Neural cell (in vitro differentiated cells): ENCODE results near the gene WDR37. TPM values are rescaled to one million over a fixed set of nuclear protein-coding genes. Genes with fewer than 3 reads are reported as not detected.

Experiments used
- H2AFZ ChIP-seq: fragments of 200-600, 300-800 bp; sonication (generic), shearing (Covaris generic); 2 replicates; pipeline ENCODE4 v1.6.0; 2014; ENCODE audit warnings: low read depth, mild to moderate bottlenecking, antibody characterized with exemption, low read length, moderate library complexity
- H3F3A ChIP-seq: fragments of 200-600 bp; shearing (Covaris generic); 2 replicates; pipeline ENCODE4 v1.6.1; 2016; ENCODE audit warnings: mild to moderate bottlenecking, moderate library complexity, mixed read lengths, antibody characterized with exemption, low read length; ENCODE audit not compliant: insufficient read depth, poor library complexity, severe bottlenecking
- H3K27ac ChIP-seq: fragments of 200-600, 300-800 bp; sonication (generic), shearing (Covaris generic); 2 replicates; pipeline ENCODE4 v1.5.1; 2014; ENCODE audit warnings: mild to moderate bottlenecking, low read length, moderate library complexity
- H3K27me3 ChIP-seq: fragments of 300-800, 200-600 bp; sonication (generic), shearing (Covaris generic); 2 replicates; pipeline ENCODE4 v1.6.0; 2014; ENCODE audit warnings: mild to moderate bottlenecking, low read depth, low read length, moderate library complexity; ENCODE audit not compliant: insufficient read depth
- H3K36me3 ChIP-seq: fragments of 300-800, 200-600 bp; sonication (generic), shearing (Covaris generic); 2 replicates; pipeline ENCODE4 v1.5.1; 2014; ENCODE audit warnings: mild to moderate bottlenecking, antibody characterized with exemption, low read length, moderate library complexity; ENCODE audit not compliant: insufficient read depth
- H3K4me2 ChIP-seq: fragments of 300-800, 200-600 bp; sonication (generic), shearing (Covaris generic); 2 replicates; pipeline ENCODE4 v1.6.0; 2014; ENCODE audit warnings: mild to moderate bottlenecking, low read length
- H3K4me3 ChIP-seq: fragments of 300-800, 200-600 bp; sonication (generic), shearing (Covaris generic); 2 replicates; pipeline ENCODE4 v1.5.1; 2014; ENCODE audit warnings: mild to moderate bottlenecking, low read length, moderate library complexity
- H3K79me2 ChIP-seq: fragments of 200-600 bp; shearing (Covaris generic); replicated peaks from 2 replicates; pipeline ENCODE4 v1.6.0; 2014; ENCODE audit warnings: mild to moderate bottlenecking, low read length, moderate library complexity; ENCODE audit not compliant: insufficient read depth
- H3K9ac ChIP-seq: fragments of 300-800, 200-600 bp; sonication (generic), shearing (Covaris generic); 2 replicates; pipeline ENCODE4 v1.6.1; 2016; ENCODE audit warnings: mild to moderate bottlenecking, low read length, mixed read lengths
- H3K9me2 ChIP-seq: fragments of 200-600 bp; shearing (Covaris generic); 2 replicates; pipeline ENCODE4 v1.6.1; 2016; ENCODE audit warnings: mild to moderate bottlenecking, low read length, mixed read lengths; ENCODE audit not compliant: insufficient read depth
- H3K9me3 ChIP-seq: fragments of 200-600, 300-800 bp; sonication (generic), shearing (Covaris generic); 2 replicates; pipeline ENCODE4 v1.6.1; 2016; ENCODE audit warnings: mild to moderate bottlenecking, mixed run types, low read length, moderate library complexity, mixed read lengths
- H4K20me1 ChIP-seq: fragments of 200-600 bp; shearing (Covaris generic); 2 replicates; pipeline ENCODE4 v1.6.1; 2016; ENCODE audit warnings: mild to moderate bottlenecking, mixed run types; ENCODE audit not compliant: insufficient read depth
- CTCF ChIP-seq: fragments of 450-650 bp; IDR thresholded peaks from 2 replicates; pipeline ENCODE4 v1.5.1; 2014; ENCODE audit warnings: antibody characterized with exemption, mild to moderate bottlenecking, moderate library complexity; ENCODE audit not compliant: poor library complexity, severe bottlenecking
- EP300 ChIP-seq: fragments of 450-650 bp; conservative IDR thresholded peaks from 2 replicates; pipeline ENCODE4 v1.6.1; 2014; ENCODE audit warnings: antibody characterized with exemption, mild to moderate bottlenecking, moderate library complexity; ENCODE audit not compliant: poor library complexity, severe bottlenecking
- EZH2 ChIP-seq: fragments of 200-600, 300-800 bp; shearing (Covaris generic), sonication (generic); IDR thresholded peaks from 2 replicates; pipeline ENCODE4 v1.6.1; 2014; ENCODE audit warnings: antibody characterized with exemption, low read length, borderline replicate concordance, mild to moderate bottlenecking; ENCODE audit not compliant: insufficient read depth, poor library complexity, severe bottlenecking
- MXI1 ChIP-seq: fragments of 450-650 bp; conservative IDR thresholded peaks from 2 replicates; pipeline ENCODE4 v1.6.1; 2014; ENCODE audit warnings: antibody characterized with exemption, mild to moderate bottlenecking; ENCODE audit not compliant: poor library complexity, severe bottlenecking
- POLR2AphosphoS5 ChIP-seq: IDR thresholded peaks from 2 replicates; pipeline ENCODE4 v1.6.1; 2012
- RAD21 ChIP-seq: fragments of 450-650 bp; conservative IDR thresholded peaks from 2 replicates; pipeline ENCODE4 v1.6.1; 2014; ENCODE audit warnings: antibody characterized with exemption, mild to moderate bottlenecking, moderate library complexity
- SMC3 ChIP-seq: fragments of 450-650 bp; conservative IDR thresholded peaks from 2 replicates; pipeline ENCODE4 v1.6.1; 2014; ENCODE audit warnings: antibody characterized with exemption, mild to moderate bottlenecking, moderate library complexity; ENCODE audit not compliant: poor library complexity
- TAF1 ChIP-seq: IDR thresholded peaks from 2 replicates; pipeline ENCODE4 v1.6.1; 2012; ENCODE audit warnings: low read depth
- polyA plus RNA-seq: library from polyadenylated mRNA; depleted of rRNA; stranded (reverse); fragments of >200 nt; gene quantifications from 2 replicates; pipeline ENCODE4 v1.2.3, GENCODE V29; 2014
- TF ChIP-seq, protein P1 (sequence below): IDR thresholded peaks from 2 replicates; pipeline ENCODE4 v1.6.1; 2012; ENCODE audit warnings: borderline replicate concordance

The WDR37 gene
- polyA plus RNA-seq, 1 donor from 2014 or later = 32.3 TPM

DNA sequence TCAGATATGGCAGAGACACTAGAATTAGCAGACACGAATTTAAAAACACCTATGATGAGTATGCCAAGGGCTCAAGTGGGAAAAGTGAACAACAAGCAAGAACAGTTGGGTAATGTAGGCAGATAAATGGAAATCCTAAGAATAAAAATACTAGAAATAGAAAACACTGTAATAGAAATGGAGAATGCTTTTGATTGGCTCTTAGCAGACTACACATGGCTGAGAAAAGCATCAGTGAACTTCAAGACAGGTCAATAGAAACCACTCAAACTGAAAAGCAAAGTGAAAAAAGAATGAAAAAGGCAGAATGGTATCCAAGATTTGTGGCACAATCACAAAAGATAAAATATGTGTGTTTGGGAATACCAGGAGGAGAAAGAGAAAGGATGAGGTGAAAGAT, 82.3 kb downstream of the WDR37 start:
- no peak overlapping the region for H3K9ac ChIP-seq
- H3K9me3 ChIP-seq = no peaks in the 10 kb centered on the region
- H3F3A ChIP-seq = no peaks in the 10 kb centered on the region
- TF ChIP-seq RAD21 (no peak), EP300 (no peak), POLR2AphosphoS5 (no peak), CTCF (no peak), MXI1 (no peak)
- TF ChIP-seq, protein P1, sequence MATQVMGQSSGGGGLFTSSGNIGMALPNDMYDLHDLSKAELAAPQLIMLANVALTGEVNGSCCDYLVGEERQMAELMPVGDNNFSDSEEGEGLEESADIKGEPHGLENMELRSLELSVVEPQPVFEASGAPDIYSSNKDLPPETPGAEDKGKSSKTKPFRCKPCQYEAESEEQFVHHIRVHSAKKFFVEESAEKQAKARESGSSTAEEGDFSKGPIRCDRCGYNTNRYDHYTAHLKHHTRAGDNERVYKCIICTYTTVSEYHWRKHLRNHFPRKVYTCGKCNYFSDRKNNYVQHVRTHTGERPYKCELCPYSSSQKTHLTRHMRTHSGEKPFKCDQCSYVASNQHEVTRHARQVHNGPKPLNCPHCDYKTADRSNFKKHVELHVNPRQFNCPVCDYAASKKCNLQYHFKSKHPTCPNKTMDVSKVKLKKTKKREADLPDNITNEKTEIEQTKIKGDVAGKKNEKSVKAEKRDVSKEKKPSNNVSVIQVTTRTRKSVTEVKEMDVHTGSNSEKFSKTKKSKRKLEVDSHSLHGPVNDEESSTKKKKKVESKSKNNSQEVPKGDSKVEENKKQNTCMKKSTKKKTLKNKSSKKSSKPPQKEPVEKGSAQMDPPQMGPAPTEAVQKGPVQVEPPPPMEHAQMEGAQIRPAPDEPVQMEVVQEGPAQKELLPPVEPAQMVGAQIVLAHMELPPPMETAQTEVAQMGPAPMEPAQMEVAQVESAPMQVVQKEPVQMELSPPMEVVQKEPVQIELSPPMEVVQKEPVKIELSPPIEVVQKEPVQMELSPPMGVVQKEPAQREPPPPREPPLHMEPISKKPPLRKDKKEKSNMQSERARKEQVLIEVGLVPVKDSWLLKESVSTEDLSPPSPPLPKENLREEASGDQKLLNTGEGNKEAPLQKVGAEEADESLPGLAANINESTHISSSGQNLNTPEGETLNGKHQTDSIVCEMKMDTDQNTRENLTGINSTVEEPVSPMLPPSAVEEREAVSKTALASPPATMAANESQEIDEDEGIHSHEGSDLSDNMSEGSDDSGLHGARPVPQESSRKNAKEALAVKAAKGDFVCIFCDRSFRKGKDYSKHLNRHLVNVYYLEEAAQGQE = no peak
- H3K36me3 ChIP-seq = no peaks in the 10 kb centered on the region
- no peaks in the 10 kb centered on the region for H3K9me2 ChIP-seq
- H3K27ac ChIP-seq = no peak overlapping the region
- no peak overlapping the region for H3K4me3 ChIP-seq
- H3K27me3 ChIP-seq = no peaks in the 10 kb centered on the region
- no peak overlapping the region for H3K4me2 ChIP-seq
- H2AFZ ChIP-seq = no peak overlapping the region
- no peaks in the 10 kb centered on the region for H4K20me1 ChIP-seq
- H3K79me2 ChIP-seq = no peaks in the 10 kb centered on the region

DNA sequence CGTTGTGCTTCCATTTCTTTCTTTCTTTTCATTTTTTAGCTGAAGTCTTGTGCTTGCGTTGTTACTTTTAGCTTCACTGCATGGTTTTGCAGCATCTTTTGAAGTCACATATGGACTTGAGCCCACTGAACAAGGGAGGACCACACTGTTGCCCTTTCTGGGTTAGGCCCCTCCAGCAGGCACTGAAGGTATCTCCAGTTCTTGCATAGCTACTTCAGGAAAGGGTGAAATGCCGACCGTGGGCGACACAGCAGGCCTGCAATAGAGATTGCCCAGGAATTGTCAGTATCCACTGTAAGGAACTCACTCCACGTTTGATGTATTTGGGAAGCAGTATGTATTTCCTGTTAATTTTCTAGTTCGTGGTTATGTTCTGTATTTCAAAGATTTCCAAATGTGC, 85.1 kb downstream of the WDR37 start:
- no peaks in the 10 kb centered on the region for H3K9me2 ChIP-seq
- H3K36me3 ChIP-seq = no peaks in the 10 kb centered on the region
- no peak overlapping the region for H2AFZ ChIP-seq
- H3K9me3 ChIP-seq = no peaks in the 10 kb centered on the region
- no peak overlapping the region for H3K4me2 ChIP-seq
- no peak overlapping the region for H3K27ac ChIP-seq
- no peak overlapping the region for H3K9ac ChIP-seq
- H3K27me3 ChIP-seq = no peaks in the 10 kb centered on the region
- no peaks in the 10 kb centered on the region for H3K79me2 ChIP-seq
- no peaks in the 10 kb centered on the region for H4K20me1 ChIP-seq
- TF ChIP-seq EZH2 (no peak), SMC3 (no peak), CTCF (no peak), EP300 (no peak), RAD21 (no peak), TAF1 (no peak), MXI1 (no peak), POLR2AphosphoS5 (no peak)
- TF ChIP-seq, protein P1 = no peak
- H3K4me3 ChIP-seq = no peak overlapping the region
- no peaks in the 10 kb centered on the region for H3F3A ChIP-seq
